GM04504 (cell line): ENCODE measurements around the gene ARHGAP31.
"Not testable (repeated sequence)": the region's sequence is repeated elsewhere in the genome, so short reads cannot be mapped to it uniquely, and the experiment has no call there.

Experiments used
- DNase-seq: peaks from one replicate; pipeline ENCODE4 v3.0.0-alpha.2; 2012; ENCODE audit warnings: low read depth

ARHGAP31 gene

DNA sequence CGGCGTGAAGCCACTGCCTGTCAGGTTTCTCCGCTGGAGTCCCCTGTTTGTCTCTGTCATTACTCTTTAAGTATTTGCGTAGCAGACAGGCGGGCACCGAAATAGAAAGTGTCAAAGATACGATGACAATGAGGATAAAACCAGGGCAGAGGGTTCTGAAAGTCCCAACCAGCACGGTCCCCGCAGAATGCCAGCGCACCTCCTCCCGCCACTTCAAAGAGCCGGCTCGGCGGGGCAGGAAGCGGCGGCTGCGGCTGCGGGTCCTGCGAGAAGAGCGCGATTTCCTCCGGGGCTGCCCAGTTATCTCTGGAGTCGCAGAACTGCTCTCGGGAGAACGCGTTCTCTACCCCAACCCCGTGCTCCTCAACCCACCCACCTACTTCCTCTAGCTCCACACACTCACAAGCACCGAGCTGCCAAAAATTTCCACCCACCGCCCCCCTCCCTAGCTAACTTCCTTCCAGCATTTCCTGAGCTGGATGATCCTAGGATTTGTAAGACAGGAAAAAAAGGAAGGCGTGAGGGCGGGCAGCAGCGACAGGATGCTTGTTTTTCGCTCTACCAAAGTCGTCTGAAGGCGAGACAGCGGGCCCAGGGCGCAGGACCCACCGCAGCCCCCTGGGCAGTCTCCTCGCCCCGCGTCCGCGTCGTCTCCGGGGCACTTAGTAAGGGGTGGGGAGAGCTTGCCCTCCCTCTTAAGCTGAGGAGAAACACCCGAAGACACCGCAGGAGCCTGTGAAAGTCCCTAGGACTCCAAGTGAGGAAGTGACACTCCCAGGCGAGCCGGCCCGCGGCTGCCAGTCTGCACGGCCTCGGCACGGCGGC, at the start of gene ARHGAP31:
ARHGAP31 (plus strand) TSS at position 513 of the 825 bp plus-strand sequence. CDS start 522 bp downstream, outside the sequence.
- DNase-seq = peak; percentile 40

- no peak for DNase-seq
These were observed 48.4 kb upstream of the ARHGAP31 start for GRCh38 chr3:119245778-119246177.

DNA sequence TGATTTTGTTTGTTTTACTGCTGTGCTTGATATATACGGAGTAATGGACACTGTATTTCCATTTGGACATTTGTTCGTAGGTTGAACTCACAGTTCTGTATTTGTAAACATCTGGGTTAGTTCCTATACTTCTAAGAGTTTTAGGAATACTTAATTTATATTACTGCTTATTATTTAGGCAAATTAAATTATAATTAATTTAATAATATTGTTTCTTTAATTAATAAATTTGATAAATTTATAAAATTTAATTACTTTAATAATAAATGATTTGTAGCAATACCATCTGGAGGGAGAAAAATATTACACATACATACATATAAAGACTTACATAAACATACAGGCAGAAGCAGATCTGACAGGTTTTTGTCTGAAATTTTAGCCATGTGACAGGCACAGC, 39.0 kb upstream of the ARHGAP31 start:
- no peak for DNase-seq

GRCh38 chr3:119257111-119257510, 37.1 kb upstream of the ARHGAP31 start:
- DNase-seq = no peak

GRCh38 chr3:119257654-119258410, 36.4 kb upstream of the ARHGAP31 start:
- no peak for DNase-seq

DNA sequence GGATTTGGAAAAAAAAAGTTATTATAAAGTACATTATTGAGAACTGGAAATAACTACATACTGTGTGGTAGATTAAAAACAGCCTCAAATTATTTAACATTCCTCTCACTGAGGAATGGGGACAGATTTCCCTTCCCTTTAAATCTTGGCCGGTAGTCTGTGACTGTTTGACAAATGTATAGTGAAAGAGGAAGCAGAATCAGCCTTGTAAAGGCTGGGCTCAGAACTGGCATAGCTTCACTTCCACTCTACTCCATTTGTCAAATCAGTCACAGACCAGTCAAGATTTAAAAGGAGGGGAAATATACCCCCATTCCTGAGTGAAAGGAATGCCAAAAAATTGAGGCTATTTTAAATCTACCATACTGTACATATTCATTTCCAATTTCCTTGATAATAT, 35.3 kb upstream of the ARHGAP31 start:
- DNase-seq = no peak

- DNase-seq = no peak
These were observed 34.4 kb upstream of the ARHGAP31 start for GRCh38 chr3:119259821-119260220.

- DNase-seq = no peak
These were observed 33.1 kb upstream of the ARHGAP31 start for GRCh38 chr3:119261055-119261454.

DNA sequence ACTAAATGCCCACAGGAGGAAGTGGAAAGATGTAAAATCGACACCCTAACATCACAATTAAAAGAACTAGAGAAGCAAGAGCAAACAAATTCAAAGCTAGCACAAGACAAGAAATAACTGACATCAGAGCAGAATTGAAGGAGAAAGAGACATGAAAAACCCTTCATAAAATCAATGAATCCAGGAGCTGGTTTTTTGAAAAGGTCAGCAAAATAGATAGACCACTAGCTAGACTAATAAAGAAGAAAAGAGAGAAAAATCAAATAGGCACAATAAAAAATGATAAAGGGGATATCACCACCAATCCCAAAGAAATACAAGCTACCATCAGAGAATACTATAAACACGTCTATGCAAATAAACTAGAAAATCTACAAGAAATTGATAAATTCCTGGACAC, 24.0 kb upstream of the ARHGAP31 start:
- not testable (repeated sequence) for DNase-seq

DNA sequence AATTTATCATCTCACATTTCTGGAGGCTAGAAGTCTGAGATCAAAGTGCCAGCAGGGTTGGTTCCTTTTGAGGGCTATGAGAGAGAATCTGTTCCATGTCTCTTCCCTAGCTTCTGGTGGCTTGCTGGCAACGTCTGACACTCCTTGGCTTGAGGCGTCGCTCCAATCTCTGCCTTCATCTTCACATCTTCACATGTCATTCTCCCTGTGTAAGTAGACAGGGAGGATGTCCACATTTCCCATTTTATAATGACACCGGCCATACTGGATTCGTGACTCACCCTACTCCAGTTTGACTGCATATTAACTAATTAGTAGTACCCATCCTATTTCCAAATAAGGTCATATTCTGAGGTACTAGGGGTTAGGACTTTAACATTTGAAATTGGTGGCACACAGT, 17.5 kb upstream of the ARHGAP31 start:
- no peak for DNase-seq

- DNase-seq = no peak
These were observed 15.1 kb upstream of the ARHGAP31 start for GRCh38 chr3:119279101-119279554.

DNA sequence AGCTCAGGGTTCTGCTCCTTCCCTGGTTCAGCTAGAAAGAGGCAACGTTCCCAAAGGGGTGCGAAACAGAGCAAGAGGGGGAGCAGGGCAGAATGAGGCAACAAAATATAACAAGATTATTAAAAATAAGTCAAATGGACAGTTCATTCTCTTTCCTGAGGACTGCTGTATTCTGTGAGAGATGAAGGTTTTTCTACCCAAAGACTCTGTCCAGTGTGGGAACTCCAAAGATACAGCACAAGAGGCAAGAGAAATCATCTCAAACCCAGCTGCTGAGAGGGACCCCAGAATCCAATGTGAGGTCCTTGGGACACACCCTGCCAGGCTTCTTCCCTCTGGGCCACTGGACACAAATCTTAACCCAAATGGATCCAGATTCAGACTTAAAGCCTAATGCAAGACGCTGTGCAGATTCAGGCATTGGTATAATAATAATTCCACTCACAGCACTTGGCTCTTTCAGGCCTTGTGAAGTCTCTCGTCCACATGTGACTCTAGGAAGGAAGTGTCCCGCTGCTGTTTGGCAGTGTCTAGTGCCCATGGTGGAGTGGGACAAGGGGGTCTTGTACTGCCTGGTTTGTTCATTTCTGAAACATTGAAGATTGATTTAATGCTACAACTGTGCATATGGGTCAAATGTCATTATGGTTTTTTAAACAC, 14.5 kb upstream of the ARHGAP31 start:
- no peak for DNase-seq

DNA sequence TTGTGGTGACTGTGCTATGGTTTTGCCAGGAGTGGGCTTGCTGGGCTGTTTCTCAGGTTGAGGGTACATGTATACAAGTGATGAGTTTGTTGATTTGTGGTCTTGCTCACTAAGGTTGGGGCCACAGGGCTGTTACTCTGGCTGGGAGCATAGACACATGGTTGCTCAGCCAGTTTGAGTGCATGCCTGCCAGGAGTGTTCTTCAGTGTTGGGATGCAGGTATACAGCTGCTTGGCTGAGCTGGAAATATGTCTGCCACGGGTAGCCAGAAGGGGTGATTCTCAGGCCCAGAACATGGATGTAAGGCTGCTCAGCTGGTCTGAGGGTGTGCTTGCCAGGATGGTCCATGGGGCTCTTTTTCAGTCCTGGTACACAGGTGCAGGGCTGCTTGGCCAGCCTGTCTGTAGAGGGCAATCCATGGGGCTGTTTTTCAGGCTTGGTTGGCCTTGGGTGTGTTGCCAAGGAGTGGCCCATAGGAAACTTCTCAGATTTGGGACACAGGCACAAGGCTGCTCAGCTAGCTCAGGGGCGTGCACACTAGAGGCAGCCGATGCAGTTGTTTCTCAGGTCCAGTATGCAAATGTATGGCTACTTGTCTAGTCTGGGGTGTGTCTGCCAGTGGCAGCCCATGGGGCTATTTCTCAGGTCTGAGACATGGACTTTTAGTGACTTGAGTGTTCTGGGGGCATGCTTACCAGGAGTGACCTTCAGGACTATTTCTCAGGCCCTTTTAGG, 5.3 kb upstream of the ARHGAP31 start:
- DNase-seq = no peak

DNA sequence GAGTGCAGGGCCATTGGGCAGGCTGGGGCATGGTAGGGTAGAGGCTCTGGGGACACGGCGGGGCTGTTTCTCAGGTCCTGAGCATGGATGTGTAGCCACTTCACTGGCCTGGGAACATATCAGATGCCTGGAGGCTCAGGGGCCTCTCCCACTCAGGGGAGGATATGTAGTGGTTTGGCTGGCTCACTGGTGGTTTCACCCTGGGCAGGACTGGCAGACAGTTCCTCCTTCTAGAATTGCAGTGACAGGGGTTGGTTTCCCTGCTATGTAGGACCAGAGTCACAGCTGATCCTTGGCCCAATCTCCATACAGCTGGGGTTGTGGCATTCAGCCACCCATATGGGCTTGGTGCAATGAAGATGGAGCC, 4.8 kb upstream of the ARHGAP31 start:
- DNase-seq = no peak

- DNase-seq = no peak
These were observed 3.6 kb upstream of the ARHGAP31 start for GRCh38 chr3:119290613-119291012.

DNA sequence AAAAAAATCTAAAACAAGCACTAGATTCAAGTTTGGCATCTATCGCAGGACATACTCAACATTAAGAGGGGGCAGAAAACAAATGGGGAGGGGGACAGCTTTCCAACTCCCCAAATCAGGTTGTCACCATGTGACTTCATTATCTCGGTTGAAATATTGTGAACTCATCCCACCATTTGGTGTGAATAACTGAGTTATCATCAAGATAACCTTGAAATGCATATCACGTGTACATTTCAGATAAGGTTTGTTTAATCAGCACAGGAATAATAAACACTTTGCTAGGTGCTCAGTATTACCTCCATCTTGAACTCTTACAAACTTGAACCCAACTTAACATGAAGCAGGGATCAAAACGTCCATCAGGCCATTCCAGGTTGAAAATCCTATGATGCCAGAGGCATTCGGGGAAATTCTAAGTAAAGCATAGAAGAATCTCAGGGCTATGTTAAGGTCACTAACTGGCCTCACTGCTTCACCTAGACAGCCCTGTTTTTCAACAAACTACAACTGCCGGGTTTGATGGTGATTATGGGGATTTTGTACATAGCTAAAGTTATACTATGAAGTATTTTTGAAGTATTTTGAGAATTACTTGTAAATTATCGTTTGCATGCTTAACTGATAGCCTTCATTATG, 3.0 kb upstream of the ARHGAP31 start:
- no peak for DNase-seq

DNA sequence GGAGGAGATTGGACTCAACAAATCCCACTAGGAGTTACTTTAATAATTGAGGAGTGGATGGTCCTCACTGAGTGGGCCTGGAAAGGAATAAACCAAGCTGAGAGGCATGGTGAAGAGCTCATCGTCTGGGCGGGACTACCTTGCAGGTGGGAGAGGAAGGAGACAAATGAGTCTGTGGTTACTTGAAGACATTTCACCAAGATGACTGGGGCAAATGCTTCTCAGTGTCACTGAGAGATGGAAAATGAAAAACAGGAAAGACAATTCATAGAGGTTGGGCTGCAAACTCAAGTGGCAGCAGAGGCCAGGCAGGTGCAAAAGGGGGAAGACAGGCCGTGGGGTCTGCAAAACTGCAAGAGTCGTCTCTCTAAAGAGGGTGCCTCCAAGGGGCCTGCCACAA, 1.5 kb upstream of the ARHGAP31 start:
- no peak for DNase-seq

DNA sequence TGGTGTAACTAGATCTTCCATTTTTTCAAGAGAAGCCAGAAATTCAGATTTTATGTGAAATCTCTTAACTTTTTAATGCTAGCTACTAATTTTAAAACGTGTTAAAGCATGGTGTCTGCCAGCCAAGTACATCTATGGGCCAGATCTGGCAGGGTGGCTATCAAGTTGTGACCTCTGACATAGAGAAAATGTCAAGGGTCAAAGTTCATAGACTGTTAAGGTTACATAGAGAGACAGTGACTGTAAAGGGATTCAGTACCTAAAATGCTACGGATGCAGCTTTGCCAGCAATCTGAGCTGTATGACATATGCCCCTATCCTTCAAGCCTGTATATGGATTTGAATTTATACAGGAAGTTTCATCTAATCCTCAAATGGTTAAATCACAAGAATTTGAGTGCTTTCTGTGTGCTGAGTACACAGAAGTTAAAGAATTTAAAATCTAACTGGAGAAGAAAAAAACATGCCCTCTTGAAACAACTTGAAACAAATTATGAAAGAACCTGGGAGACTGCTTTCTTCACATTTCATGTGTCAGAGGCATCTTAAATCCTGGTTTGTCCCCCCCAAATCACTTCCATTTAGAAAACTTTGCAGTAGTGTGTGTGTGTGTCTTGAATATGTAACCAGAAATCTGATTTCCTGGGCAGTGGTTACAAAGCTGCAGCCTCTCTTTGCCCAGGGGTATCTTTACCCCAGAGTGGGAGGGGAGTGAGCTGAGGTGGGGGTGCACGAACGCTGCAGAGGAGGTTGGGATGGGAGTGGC, 895 bp upstream of the ARHGAP31 start:
- no peak for DNase-seq

- no peak for DNase-seq
These were observed 801 bp downstream of the ARHGAP31 start for GRCh38 chr3:119294696-119295671.
